ENCODE data around the gene DBX1.
A peak's percentile ranks its signal among the peaks of the same experiment; 100 is the strongest.
"Not testable (repeated sequence)": the region's sequence is repeated elsewhere in the genome, so short reads cannot be mapped to it uniquely, and the experiment has no call there.

The DBX1 gene

DNA sequence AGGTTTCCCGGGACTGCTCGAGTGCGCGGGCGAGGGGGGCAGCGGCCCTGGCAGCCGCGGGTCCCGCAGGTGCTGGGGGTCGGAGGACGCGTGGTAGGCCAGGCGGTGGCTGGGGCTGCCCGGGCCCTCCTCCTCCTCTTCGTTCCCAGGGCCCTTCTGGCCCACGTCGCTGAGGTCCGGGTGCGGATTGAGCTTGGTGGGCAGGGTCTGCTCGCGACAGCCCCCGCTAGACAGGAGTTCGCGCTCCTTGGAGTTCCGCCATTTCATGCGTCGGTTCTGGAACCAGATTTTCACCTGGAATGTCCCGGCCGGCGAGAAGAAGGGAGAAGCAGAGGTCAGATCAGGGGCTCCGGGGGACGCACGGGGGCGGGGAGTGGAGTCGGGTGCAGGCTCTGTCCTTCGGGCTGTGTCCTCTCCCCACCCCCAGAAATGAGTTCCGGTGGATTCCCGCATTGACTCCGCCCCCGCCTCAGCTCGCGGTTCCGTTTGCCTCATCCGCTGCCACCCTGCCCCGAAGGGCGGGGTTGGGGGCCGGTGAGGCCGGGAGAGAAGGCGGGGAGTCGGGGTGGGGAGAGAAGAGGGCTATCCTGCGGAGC, 3.9 kb downstream of the DBX1 start:
- in situ Hi-C loops (cut with MboI; ENCODE audit: low sequenced_read_pairs): no loop called here
- no peaks in the 10 kb centered on the region for H3K36me3 ChIP-seq (replicated peaks)
- no peaks in the 10 kb centered on the region for H3K9me3 ChIP-seq
- peaks cover 58% of the 10 kb centered on the region for H3K27me3 ChIP-seq (ENCODE audit: low read depth)
- no peaks in the 10 kb centered on the region for H3K4me1 ChIP-seq
- DNase-seq (ENCODE audit: low spot score in 2 of 2): no peak
- no peak overlapping the region for H3K4me3 ChIP-seq

DNA sequence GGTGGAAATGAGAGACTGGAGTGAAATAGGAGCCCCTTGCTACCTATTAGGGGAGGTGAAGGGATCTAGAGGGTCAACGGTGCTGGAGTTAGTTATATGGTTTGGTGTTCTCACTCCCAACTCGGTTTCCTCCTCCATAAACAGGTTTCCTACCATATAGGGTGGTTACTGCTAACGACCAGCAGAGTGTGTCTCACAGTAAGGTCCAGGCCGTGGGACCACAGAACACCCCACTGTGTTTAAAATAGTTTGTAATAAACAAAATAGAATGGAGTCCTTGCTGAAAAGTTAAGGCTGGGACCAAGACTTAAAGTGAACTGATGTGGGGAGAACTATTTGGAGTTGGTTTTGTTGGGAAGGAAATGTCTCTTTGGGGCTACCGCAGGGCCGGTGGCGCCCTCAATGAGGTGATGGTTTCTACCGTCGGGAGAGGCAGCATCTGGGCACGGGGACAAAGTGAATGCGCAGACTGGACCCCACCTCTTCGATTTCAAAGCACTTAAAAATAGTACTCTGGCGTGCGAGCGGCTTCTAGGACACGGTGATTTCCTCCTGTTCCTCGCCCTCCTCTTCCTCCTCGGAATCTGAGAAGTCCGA, 4.5 kb downstream of the DBX1 start:
- Histone ChIP-seq H3K9me3 (no peaks in the 10 kb centered on the region), H3K27me3 (ENCODE audit: low read depth) (peaks cover 52% of the 10 kb centered on the region), H3K36me3 (replicated peaks) (no peaks in the 10 kb centered on the region), H3K4me1 (no peaks in the 10 kb centered on the region), H3K4me3 (no peak overlapping the region)
- no peak for DNase-seq (ENCODE audit: low spot score in 2 of 2)
- in situ Hi-C loops (cut with MboI; ENCODE audit: low sequenced_read_pairs): no loop called here

GRCh38 chr11:20154381-20154780, 5.9 kb downstream of the DBX1 start:
- in situ Hi-C loops (cut with MboI; ENCODE audit: low sequenced_read_pairs): no loop called here
- Histone ChIP-seq H3K4me3 (no peak overlapping the region), H3K36me3 (replicated peaks) (no peaks in the 10 kb centered on the region), H3K27me3 (ENCODE audit: low read depth) (peaks cover 44% of the 10 kb centered on the region), H3K9me3 (no peaks in the 10 kb centered on the region), H3K4me1 (no peaks in the 10 kb centered on the region)
- peak; percentile 34 to 49 for DNase-seq (ENCODE audit: low spot score in 2 of 2)

DNA sequence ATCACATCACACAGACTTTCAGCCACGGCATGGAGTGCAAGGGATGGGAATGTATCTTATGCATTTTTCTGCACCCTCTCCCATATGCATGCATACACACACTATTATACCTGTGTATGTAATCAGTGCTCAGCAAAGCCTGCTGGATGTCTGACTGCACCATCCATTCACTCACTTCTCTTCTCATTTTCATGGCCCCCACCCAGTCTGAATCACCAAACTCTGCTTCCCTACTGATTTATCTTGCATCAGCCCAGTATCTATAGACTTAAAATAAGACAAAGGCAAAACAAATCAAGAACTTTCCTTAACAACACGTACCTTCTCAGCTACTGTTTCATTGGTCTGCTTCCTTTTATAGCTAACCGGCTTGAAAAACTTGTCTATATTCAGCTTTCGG, 21.6 kb downstream of the DBX1 start:
- no peak for DNase-seq (ENCODE audit: low spot score in 2 of 2)
- Histone ChIP-seq H3K27me3 (ENCODE audit: low read depth) (peaks cover 11% of the 10 kb centered on the region; the same call in 1 of the 2 replicates), H3K4me3 (no peak overlapping the region), H3K36me3 (replicated peaks) (no peaks in the 10 kb centered on the region), H3K4me1 (peaks cover 10% of the 10 kb centered on the region), H3K9me3 (no peaks in the 10 kb centered on the region)
- in situ Hi-C loops (cut with MboI; ENCODE audit: low sequenced_read_pairs): loop anchor here (25.0 kb wide), 2 partner anchors 474 to 576 kb away; no protein-coding TSS in a partner anchor

DNA sequence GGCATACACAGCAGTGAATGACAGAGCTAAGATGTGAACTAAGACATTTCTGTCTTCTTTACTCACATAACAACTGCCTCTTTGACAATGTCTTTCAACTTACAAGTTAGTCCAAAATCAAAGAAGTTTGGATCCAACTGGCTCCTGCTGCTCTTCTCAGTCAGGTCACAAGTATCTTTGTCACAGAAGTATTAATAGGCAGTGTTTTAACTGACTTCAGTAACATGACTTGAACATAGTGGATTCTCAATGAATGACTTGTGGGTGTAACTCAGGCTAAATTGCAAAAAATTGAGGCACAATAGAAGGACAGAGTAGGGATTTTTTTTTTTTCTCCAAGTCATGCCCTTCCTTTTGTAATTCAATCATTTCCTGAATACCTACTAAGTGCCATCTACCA, 22.6 kb downstream of the DBX1 start:
- no peak for DNase-seq (ENCODE audit: low spot score in 2 of 2)
- H3K4me3 ChIP-seq: no peak overlapping the region
- H3K4me1 ChIP-seq: peaks cover 4% of the 10 kb centered on the region
- H3K36me3 ChIP-seq (replicated peaks): no peaks in the 10 kb centered on the region
- no peaks in the 10 kb centered on the region for H3K9me3 ChIP-seq
- H3K27me3 ChIP-seq (ENCODE audit: low read depth): peaks cover 11% of the 10 kb centered on the region; the same call in 1 of the 2 replicates
- in situ Hi-C loops (cut with MboI; ENCODE audit: low sequenced_read_pairs): loop anchor here (25.0 kb wide), 2 partner anchors 475 to 575 kb away; no protein-coding TSS in a partner anchor

DNA sequence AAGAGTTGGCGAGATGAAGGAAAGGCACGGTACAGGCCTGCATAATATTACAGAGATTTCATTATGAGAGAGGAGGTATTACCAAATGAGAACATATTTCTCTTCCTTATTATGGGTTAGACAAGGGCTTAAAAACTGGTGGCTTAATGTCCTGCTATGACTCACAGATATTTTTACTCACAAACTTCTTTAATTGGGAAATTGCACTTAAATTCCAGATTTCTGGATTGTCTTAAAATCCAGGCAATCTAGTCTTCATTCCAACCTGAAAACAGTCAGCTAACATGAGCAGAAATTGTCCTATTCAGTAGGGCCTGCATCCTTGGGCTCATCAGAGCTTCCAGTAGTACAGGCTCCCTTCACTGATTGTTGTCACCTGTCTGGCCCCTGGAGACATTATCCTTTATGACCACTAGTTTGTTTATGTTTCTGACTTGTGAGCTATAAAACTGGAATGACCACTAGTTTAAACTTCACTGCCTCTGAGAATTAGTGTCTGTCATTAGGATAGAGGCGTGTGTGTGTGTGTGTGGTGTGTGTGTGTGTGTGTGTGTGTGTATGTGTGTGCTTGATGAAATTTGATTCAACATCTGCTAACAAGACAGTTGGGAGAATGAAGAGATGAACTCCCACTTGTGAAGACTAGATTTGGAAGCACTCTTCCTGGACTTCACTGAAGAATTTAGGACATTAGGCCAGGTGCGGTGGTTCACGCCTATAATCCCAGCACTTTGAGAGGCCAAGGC, 25.1 kb downstream of the DBX1 start:
- Histone ChIP-seq H3K9me3 (no peaks in the 10 kb centered on the region), H3K27me3 (ENCODE audit: low read depth) (peaks cover 11% of the 10 kb centered on the region; the same call in 1 of the 2 replicates), H3K4me1 (no peaks in the 10 kb centered on the region), H3K4me3 (no peak overlapping the region), H3K36me3 (replicated peaks) (no peaks in the 10 kb centered on the region)
- no peak for DNase-seq (ENCODE audit: low spot score in 2 of 2)
- in situ Hi-C loops (cut with MboI; ENCODE audit: low sequenced_read_pairs): loop anchor here (25.0 kb wide), 2 partner anchors 477 to 573 kb away; no protein-coding TSS in a partner anchor

- H3K9me3 ChIP-seq: no peaks in the 10 kb centered on the region
- no peaks in the 10 kb centered on the region for H3K4me1 ChIP-seq
- in situ Hi-C loops (cut with MboI; ENCODE audit: low sequenced_read_pairs): loop anchor here (25.0 kb wide), 2 partner anchors 480 to 570 kb away; no protein-coding TSS in a partner anchor
Observed at GRCh38 chr11:20132667-20133039, 27.6 kb downstream of the DBX1 start.

DNA sequence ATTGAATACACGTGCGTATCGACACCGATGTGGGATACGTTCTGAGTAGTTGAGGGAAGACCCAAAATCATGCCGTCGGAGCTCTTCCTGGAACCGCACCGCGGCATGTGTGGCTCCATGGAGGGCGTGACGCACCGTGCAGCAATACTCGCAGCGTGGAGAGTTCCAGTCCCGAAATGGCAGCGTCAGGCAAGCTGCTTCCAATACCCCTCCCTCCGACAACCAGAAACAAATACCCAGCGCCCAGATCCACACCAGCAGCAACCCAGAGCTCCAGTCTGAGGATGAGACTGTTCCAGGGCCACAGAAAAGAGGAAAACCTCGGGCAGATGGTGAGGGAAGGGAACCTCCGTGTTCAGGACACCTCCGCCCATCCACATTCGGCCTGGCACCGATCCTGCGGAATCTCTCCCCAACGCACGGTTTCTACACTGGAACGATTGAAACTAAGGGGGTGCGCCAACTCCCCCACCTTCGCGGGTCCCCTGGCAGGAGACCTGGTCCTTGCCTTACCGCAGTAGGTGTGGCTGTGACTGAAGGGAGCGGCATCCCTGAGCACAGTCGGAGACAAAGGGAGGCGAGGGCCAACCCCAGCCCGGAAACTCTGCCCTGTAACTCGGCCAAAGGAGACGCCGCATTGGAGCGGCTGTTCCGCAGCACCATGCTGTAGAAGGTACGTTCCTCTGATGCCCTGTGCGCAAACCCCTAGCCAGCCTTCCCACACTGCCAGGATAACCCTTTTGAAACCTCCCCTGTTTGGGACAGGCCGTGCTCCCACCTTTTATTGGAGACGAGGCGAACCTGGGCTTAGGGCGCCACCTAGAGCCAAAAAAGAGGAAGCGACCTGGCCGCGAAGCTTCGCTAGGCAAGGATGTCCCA, 28.2 kb downstream of the DBX1 start:
- Histone ChIP-seq H3K4me3 (peak overlapping the region; percentile 8; the same call in 1 of the 2 replicates), H3K36me3 (replicated peaks) (no peaks in the 10 kb centered on the region), H3K27me3 (ENCODE audit: low read depth) (0 out of 2 replicates have a peak, but pooled peaks cover 6% of the 10 kb centered on the region), H3K4me1 (no peaks in the 10 kb centered on the region), H3K9me3 (no peaks in the 10 kb centered on the region)
- in situ Hi-C loops (cut with MboI; ENCODE audit: low sequenced_read_pairs): loop anchor here (25.0 kb wide), 2 partner anchors 480 to 570 kb away; no protein-coding TSS in a partner anchor
- peak; percentile 54 to 78 for DNase-seq (ENCODE audit: low spot score in 2 of 2)

More at GRCh38 chr11:20132667-20133039, 27.6 kb downstream of the DBX1 start:
- no peak for DNase-seq (ENCODE audit: low spot score in 2 of 2)
- no peak overlapping the region for H3K4me3 ChIP-seq
- 0 out of 2 replicates have a peak, but pooled peaks cover 4% of the 10 kb centered on the region for H3K27me3 ChIP-seq (ENCODE audit: low read depth)
- H3K36me3 ChIP-seq (replicated peaks): no peaks in the 10 kb centered on the region

DNA sequence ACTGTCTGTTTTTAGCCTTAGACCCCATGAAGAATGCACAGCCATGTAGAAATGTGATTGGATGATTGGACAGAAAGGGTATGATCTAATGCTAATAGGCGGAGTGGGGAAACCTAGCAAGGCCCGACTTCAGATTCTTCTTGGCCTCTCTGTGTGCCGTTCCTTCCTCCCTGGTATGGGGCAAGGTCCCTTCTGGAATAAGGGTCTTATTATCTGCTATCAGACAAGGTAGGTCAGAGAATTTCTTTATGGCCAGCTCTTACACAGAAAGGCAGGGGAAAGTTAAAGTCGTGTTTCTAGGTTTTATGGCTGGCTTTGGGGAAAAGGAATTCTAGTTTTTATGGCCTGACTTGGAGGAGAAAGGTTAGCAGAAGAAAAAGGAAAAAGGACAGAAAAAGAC, 30.6 kb downstream of the DBX1 start:
- Histone ChIP-seq H3K4me3 (no peak overlapping the region), H3K36me3 (replicated peaks) (no peaks in the 10 kb centered on the region), H3K27me3 (ENCODE audit: low read depth) (0 out of 2 replicates have a peak, but pooled peaks cover 7% of the 10 kb centered on the region), H3K9me3 (no peaks in the 10 kb centered on the region), H3K4me1 (no peaks in the 10 kb centered on the region)
- in situ Hi-C loops (cut with MboI; ENCODE audit: low sequenced_read_pairs): loop anchor here (5.0 to 25.0 kb wide), 4 partner anchors 182 to 567 kb away; no protein-coding TSS in a partner anchor
- DNase-seq (ENCODE audit: low spot score in 2 of 2): no peak

DNA sequence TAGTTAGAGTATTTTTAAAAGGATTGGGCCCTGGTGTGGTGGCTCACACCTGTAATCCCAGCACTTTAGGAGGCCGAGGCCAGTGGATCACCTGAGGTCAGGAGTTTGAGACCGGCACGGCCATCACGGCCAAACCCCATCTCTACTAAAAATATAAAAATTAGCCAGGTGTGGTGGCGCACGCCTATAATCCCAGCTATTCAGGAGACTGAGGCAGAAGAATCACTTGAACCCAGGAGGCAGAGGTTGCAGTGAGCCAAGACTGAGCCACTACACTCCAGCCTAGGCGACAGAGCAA, 31.8 kb downstream of the DBX1 start:
- H3K9me3 ChIP-seq; DNase-seq (ENCODE audit: low spot score in 2 of 2); H3K4me3 ChIP-seq; H3K4me1 ChIP-seq; H3K27me3 ChIP-seq (ENCODE audit: low read depth); H3K36me3 ChIP-seq (replicated peaks): not testable (repeated sequence)
- in situ Hi-C loops (cut with MboI; ENCODE audit: low sequenced_read_pairs): loop anchor here (5.0 to 25.0 kb wide), 4 partner anchors 181 to 566 kb away; no protein-coding TSS in a partner anchor

GRCh38 chr11:20127671-20128527, 32.4 kb downstream of the DBX1 start:
- H3K4me3 ChIP-seq: no peak overlapping the region
- in situ Hi-C loops (cut with MboI; ENCODE audit: low sequenced_read_pairs): loop anchor here (5.0 to 25.0 kb wide), 4 partner anchors 181 to 566 kb away; no protein-coding TSS in a partner anchor
- peak; percentile 44 to 90 for DNase-seq (ENCODE audit: low spot score in 2 of 2)
- H3K27me3 ChIP-seq (ENCODE audit: low read depth): 0 out of 2 replicates have a peak, but pooled peaks cover 6% of the 10 kb centered on the region
- no peaks in the 10 kb centered on the region for H3K9me3 ChIP-seq
- no peaks in the 10 kb centered on the region for H3K36me3 ChIP-seq (replicated peaks)
- no peaks in the 10 kb centered on the region for H3K4me1 ChIP-seq

GRCh38 chr11:20126724-20127123, 33.6 kb downstream of the DBX1 start:
- no peak overlapping the region for H3K4me3 ChIP-seq
- DNase-seq (ENCODE audit: low spot score in 2 of 2): no peak
- no peaks in the 10 kb centered on the region for H3K36me3 ChIP-seq (replicated peaks)
- H3K27me3 ChIP-seq (ENCODE audit: low read depth): peaks cover 6% of the 10 kb centered on the region; the same call in 1 of the 2 replicates
- no peaks in the 10 kb centered on the region for H3K4me1 ChIP-seq
- in situ Hi-C loops (cut with MboI; ENCODE audit: low sequenced_read_pairs): loop anchor here (5.0 to 25.0 kb wide), 4 partner anchors 179 to 564 kb away; no protein-coding TSS in a partner anchor
- H3K9me3 ChIP-seq: no peaks in the 10 kb centered on the region
